Stimulated activated CD8-positive, alpha-beta memory T cell treated with anti-CD3 and anti-CD28 coated beads, Interleukin-12 subunit alpha, Interleukin-12 subunit beta, amount 100 ng/mL, for 24 hours (primary cell): ENCODE measurements around the gene CEP19.
A peak's percentile ranks its signal among the peaks of the same experiment; 100 is the strongest.
"Not testable (repeated sequence)": the region's sequence is repeated elsewhere in the genome, so short reads cannot be mapped to it uniquely, and the experiment has no call there.

Source experiments
- DNase-seq: peaks from one replicate; pipeline ENCODE4 v3.0.0-alpha.2; 2020; ENCODE audit errors: extremely low read depth

Gene CEP19, protein sequence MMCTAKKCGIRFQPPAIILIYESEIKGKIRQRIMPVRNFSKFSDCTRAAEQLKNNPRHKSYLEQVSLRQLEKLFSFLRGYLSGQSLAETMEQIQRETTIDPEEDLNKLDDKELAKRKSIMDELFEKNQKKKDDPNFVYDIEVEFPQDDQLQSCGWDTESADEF

DNA sequence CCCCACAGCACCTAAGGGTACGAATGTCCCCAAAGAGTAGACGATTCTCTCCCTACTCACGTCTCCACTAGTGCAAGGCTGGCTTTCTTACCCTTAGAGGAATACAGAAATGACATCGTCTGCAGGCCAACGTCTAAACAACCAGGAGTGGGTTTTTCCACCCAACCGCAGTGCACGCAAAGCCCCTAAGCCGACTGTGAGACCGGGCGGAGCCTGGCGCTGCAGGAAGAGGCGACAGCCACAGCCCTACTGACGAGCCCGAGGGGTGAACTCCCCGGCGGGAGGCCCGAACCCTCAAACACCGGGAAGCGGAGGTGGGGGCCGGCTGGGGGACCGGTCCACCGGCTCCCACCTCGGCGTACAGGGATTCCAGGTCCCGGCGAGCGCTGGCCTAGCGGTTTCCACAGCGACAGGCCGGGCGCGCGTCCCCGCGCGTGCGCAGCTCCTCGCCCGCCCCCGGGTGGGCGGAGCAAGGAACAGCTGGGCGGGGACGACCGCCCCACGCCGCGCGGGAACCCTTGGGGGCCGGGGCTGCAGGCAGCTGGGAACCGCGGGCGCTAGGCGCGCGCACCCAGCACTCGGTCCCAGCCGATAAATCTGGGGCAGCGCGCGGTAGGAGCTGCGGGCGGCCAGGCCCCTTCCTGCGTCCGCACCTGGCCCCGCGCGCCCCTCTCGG is at the start of gene CEP19, which contains the start of gene PIGX:
Gene CEP19, minus strand, starts transcription at position 413 of the 676 bp plus-strand sequence. CDS start 3,593 bp downstream, outside the sequence.
Gene PIGX, plus strand, starts transcription at position 540 of the 676 bp plus-strand sequence.
- peak; percentile 65 for DNase-seq

DNA sequence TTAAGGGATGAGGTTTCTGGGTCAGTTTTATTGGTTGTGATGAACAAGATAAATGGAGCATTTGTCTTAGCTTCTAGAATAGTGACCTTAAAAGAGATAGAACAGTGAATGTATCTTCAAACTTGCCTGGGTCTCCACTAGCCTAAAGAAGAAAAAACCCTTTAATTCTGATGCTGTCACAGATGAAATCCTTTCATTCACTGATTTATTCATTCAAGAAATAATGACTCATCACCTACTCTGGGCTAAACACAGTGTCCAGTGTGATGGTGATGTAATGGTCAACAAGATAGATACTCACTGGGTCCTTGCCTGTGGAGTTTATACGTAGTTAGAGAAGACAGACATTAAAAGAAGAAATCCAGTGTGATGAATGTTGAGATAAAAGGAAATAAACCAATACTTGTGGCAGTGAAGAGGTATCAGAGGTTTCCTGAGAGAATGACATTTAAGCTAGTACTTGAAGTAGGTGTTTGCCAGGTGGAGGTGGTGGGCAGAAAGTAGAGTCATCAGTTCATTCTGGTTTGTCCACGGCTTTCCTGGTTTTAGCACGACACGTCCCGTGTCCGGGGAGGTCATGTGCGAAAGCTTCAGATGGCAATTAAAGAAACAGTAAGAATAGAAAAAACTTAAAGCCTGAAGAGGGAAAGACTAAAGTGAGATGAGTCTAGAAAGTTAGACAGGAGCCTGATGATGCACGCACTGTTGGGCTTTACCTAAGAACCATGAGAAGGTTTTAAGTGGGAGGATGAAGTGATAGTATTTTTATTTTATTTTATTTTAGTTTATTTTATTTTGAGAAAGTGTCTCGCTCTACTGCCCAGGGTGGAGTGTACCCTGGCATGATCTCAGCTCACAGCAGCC is 46.1 kb upstream of the CEP19 start:
- no peak for DNase-seq

DNA sequence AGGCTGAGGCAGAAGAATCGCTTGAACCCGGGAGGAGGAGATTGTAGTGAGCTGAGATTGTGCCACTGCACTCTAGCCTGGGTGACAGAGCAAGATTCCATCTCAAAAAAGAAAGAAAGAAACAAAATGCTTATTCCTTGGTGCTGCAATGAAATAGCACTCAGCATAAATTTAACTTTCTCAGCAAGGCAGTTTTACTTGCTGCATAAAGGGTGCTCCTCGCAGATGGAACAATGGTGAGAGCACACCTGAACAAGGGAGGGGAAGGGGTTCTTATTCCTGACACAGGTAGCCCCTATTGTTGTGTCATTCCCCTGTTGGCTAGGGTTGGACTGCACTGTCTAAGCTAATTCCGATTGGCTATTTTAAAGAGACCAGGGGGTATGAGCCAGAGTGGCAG is 44.7 kb upstream of the CEP19 start:
- no peak for DNase-seq

GRCh38 chr3:196754091-196754981 is 42.3 kb upstream of the CEP19 start:
- no peak for DNase-seq

GRCh38 chr3:196753201-196753600 is 41.2 kb upstream of the CEP19 start:
- no peak for DNase-seq

DNA sequence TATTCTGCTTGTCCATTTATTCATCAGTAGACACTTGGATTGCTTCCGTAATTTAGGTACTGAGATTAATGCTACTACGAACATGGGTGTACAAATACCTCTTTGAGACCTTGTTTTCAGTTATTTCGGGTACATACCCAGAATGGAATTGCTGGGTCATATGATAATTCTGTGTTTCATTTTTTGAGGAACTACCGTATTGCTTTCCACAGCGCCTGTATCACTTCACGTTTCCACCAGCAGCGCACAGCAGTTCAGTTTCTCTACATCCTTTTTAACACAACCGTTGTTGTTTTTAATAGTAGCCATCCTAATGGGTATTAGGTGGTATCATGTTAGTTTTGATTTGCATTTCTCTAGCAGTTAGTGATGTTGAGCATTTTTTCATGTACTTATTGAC is 37.1 kb upstream of the CEP19 start:
- DNase-seq = no peak

GRCh38 chr3:196743569-196743968 is 31.5 kb upstream of the CEP19 start:
- not testable (repeated sequence) for DNase-seq

GRCh38 chr3:196741249-196741889 is 29.3 kb upstream of the CEP19 start:
- DNase-seq = no peak

DNA sequence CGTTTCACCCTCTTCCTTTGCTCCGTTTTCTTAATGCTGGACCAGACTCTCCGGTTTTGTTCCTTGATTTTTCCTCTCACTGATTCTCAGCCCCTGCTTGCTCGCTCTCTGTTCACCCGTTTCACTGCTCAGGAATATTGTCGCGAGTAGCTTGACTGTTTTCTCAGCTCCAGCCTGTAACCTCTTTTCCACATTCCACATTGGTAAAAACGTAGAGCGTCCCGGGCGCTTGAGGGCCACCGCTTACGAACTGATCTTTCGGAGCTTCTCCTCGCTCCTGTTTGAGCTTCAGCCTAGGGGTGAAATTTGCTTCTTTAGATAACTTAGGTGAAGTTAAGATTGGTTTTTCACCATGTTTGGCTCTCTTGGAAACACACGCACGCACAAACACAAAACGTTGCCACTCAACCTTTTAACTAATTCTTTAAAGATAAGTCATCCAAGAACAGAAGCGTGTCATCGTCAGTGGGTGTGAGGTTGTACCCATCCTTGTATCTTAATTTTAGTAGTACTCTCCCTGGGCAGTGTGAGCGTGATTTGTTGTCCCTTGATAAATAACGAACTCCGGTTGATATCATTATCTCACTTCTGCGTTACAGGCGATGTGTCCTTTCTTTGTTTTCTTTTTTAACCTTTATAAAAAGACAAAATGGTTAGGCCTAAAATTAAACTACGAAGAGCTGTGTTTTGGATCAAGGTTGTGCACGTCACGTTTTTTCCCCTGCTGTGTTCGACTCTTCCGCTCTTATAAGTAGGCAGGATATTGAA is 28.6 kb upstream of the CEP19 start:
- DNase-seq = peak; percentile 9

GRCh38 chr3:196739671-196740480 is 27.8 kb upstream of the CEP19 start, which contains the start of gene PAK2:
TSS of gene PAK2 (plus strand) at chr3:196739857. CDS start at chr3:196782647, 42,790 bp downstream.
- peak; percentile 85 for DNase-seq

- no peak for DNase-seq
Observed at GRCh38 chr3:196737655-196738054, 25.6 kb upstream of the CEP19 start.

DNA sequence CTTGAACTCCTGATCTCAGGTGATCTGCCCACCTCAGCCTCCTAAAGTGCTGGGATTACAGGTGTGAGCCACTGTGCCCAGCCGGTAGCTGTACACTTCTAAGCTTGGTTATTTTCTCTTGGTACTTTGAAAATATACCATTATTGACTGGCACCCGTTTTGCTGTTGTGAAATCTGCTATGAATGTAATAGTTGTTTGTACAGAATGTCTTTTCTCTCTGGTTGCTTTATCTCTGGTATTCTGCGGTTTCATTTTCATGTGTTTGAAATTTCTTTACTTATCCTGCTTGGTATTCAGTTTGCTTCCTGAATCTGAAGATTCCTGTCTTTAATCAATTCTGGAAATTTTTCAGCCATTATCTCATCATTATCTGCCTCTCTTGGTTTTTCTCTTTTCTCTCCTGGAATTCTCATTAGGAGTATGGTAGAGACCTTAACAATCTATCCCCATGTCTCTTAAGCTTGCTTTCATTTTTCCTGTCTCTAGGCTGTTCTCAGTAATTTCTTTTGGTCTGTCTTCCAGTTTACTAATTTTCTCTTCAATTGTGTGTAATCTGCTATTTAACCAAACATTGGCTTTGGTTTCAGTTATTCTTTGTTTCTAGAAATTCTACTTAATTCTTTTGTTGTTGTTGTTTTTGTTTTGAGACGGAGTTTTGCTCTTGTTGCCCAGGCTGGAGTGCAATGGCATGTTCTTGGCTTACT is 24.8 kb upstream of the CEP19 start:
- DNase-seq = no peak

- DNase-seq = no peak
Observed at GRCh38 chr3:196735751-196736150, 23.7 kb upstream of the CEP19 start.

- DNase-seq = no peak
Observed at GRCh38 chr3:196726788-196727675, 15.0 kb upstream of the CEP19 start.

GRCh38 chr3:196721097-196721496 is 9.0 kb upstream of the CEP19 start:
- DNase-seq = no peak

DNA sequence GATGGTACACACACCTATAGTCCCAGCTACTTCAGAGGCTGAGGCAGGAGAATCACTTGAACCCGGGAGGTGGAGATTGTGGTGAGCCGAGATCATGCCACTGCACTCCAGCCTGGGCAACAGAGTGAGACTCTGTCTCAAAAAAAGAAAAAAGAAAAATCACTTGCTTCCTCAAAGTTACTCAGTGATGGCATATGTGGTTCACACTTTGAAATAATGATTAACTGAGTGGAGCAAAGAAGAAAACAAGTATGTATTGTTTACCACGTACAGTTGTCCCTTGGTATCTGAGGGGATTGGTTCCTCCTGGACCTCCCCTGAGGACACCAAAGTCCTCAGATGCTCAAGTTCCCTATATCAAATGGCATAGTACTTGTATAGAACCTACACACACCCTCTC is 5.1 kb upstream of the CEP19 start:
- not testable (repeated sequence) for DNase-seq

- peak; percentile 26 for DNase-seq
Observed at GRCh38 chr3:196712514-196713413, 714 bp upstream of the CEP19 start.
